ENCODE data around the gene MYL5.
"Not testable (repeated sequence)": the region's sequence is repeated elsewhere in the genome, so short reads cannot be mapped to it uniquely, and the experiment has no call there.

The MYL5 gene

GRCh38 chr4:730511-730910 lies 56.2 kb downstream of the MYL5 start:
- DNase-seq, result no peak

GRCh38 chr4:730946-731904 lies 56.9 kb downstream of the MYL5 start:
- not testable (repeated sequence) for DNase-seq

Measured in NCI-H2029 treated with DMSO at 0.1 percent for 48 hours (cell line).